GM21423 (cell line): ENCODE data around the gene E2F8.
A peak's percentile ranks its signal among the peaks of the same experiment; 100 is the strongest.
"Not testable (repeated sequence)": the region's sequence is repeated elsewhere in the genome, so short reads cannot be mapped to it uniquely, and the experiment has no call there.

Source experiments
- ATAC-seq: cut with Tn5 transposase; IDR thresholded peaks from one replicate; pipeline ENCODE4 v1.9.1; 2021; ENCODE audit warnings: mild to moderate bottlenecking, moderate library complexity; ENCODE audit not compliant: unreplicated experiment

The E2F8 gene

GRCh38 chr11:19240420-19241259 lies at the start of gene E2F8:
E2F8 (minus strand) TSS chr11:19240945; CDS start chr11:19240121, 824 bp downstream.
- ATAC-seq = peak; percentile 89

- ATAC-seq = no peak
These were observed 49.6 kb upstream of the E2F8 start for GRCh38 chr11:19290356-19290755.

- no peak for ATAC-seq
These were observed 47.5 kb upstream of the E2F8 start for GRCh38 chr11:19288256-19288655.

GRCh38 chr11:19286411-19286810 lies 45.7 kb upstream of the E2F8 start:
- no peak for ATAC-seq

GRCh38 chr11:19284881-19285280 lies 44.1 kb upstream of the E2F8 start:
- ATAC-seq = no peak

- ATAC-seq = no peak
These were observed 43.2 kb upstream of the E2F8 start for GRCh38 chr11:19283991-19284390.

- no peak for ATAC-seq
These were observed 40.8 kb upstream of the E2F8 start for GRCh38 chr11:19281555-19281954.

GRCh38 chr11:19281041-19281440 lies 40.3 kb upstream of the E2F8 start:
- no peak for ATAC-seq

GRCh38 chr11:19279451-19279850 lies 38.7 kb upstream of the E2F8 start:
- ATAC-seq = no peak

- no peak for ATAC-seq
These were observed 36.4 kb upstream of the E2F8 start for GRCh38 chr11:19276859-19277808.

- ATAC-seq = no peak
These were observed 34.8 kb upstream of the E2F8 start for GRCh38 chr11:19275496-19275895.

GRCh38 chr11:19273219-19273618 lies 32.5 kb upstream of the E2F8 start:
- not testable (repeated sequence) for ATAC-seq

- no peak for ATAC-seq
These were observed 28.2 kb upstream of the E2F8 start for GRCh38 chr11:19268909-19269308.

- no peak for ATAC-seq
These were observed 26.8 kb upstream of the E2F8 start for GRCh38 chr11:19267567-19267966.

- ATAC-seq = no peak
These were observed 22.6 kb upstream of the E2F8 start for GRCh38 chr11:19263333-19263732.

GRCh38 chr11:19259487-19260345 lies 19.0 kb upstream of the E2F8 start:
- ATAC-seq = peak; percentile 79

GRCh38 chr11:19258641-19259230 lies 18.0 kb upstream of the E2F8 start:
- no peak for ATAC-seq

GRCh38 chr11:19254441-19254840 lies 13.7 kb upstream of the E2F8 start:
- not testable (repeated sequence) for ATAC-seq

- ATAC-seq = no peak
These were observed 13.1 kb upstream of the E2F8 start for GRCh38 chr11:19253817-19254216.

- no peak for ATAC-seq
These were observed 12.5 kb upstream of the E2F8 start for GRCh38 chr11:19253153-19253745.
